ENCODE measurements around the gene STAT2.

DNA sequence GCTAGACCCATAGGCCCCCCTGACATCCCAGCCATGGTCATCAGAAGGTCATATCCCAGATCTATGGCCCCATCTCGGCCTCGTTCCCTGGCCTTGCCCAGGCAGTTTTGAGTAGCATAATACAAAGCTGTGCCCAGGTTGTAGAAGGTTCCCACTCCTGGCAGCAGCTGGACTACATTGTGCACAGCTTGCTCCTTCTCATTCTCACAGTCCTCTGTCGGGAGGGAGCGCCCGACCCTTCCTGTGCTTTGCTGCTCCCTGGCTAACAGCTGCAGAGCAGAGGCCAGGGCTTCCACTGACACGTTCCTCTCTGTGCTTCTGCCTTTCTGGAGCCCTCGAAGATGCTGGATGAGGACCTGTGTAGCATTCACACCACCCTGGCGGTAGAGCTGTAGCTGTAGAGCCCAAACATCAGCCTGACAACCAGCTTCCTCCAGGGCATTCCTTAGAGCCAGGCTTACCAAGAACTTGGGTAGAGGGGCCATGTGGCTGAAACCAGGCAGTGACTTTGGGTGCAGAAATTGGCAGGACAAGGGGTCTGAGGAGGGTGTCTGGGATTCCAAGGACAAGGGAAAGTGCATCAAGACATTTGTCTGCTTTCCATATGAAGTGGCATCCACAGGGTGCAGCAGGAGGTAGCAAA lies 1.7 kb upstream of the STAT2 start:
- TF ChIP-seq, protein P1, sequence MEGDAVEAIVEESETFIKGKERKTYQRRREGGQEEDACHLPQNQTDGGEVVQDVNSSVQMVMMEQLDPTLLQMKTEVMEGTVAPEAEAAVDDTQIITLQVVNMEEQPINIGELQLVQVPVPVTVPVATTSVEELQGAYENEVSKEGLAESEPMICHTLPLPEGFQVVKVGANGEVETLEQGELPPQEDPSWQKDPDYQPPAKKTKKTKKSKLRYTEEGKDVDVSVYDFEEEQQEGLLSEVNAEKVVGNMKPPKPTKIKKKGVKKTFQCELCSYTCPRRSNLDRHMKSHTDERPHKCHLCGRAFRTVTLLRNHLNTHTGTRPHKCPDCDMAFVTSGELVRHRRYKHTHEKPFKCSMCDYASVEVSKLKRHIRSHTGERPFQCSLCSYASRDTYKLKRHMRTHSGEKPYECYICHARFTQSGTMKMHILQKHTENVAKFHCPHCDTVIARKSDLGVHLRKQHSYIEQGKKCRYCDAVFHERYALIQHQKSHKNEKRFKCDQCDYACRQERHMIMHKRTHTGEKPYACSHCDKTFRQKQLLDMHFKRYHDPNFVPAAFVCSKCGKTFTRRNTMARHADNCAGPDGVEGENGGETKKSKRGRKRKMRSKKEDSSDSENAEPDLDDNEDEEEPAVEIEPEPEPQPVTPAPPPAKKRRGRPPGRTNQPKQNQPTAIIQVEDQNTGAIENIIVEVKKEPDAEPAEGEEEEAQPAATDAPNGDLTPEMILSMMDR (conservative IDR thresholded peaks at IDR 0.05; ENCODE audit: low read length), result no peak
- TF ChIP-seq EZH2phosphoT487 (IDR thresholded peaks at IDR 0.05; ENCODE audit: borderline replicate concordance), result no peak

Measured in Loucy (cell line).